ENCODE data around the gene GNG12.

DNA sequence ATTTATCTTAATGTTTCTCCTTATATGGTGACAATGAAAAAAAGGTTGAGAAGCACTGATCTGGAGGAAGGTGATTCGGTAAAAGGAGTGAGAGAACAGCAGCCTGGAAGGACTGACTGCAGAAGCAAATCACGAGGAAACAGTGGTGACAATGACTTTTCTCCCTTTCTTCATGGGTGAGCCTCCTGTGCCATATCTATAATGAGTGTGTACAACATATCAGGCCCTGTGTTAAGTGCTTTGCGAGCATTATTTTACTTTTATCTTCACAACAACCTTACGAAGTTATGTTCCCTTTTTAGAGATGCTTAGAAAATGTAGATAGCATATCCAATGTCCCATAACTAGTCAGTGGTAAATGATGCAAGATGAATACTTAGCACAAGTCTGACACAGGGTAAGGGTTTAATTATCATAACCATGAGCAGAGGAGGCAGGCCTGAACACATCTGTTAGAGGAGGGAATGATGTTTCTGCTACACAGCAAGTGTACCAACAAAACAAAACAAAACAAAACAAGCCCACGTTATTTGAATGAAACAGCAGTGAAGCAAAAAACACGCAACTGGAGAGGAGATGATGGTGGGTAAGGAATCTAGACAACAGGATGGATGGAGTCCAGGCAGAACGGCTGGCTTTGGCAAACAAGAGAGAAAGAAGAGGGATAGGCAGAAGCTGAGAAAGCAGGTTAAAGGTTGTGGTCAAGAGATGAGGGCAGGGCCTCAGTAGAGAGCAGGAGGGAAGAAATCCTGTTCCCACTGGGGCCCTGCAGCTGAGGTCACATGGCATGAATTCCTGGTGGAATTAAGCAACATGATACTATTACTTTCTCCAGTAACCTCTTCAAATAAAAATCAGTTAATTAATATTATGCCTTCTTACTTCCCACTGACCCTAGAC, 29.6 kb downstream of the GNG12 start:
- TF ChIP-seq, protein P1, sequence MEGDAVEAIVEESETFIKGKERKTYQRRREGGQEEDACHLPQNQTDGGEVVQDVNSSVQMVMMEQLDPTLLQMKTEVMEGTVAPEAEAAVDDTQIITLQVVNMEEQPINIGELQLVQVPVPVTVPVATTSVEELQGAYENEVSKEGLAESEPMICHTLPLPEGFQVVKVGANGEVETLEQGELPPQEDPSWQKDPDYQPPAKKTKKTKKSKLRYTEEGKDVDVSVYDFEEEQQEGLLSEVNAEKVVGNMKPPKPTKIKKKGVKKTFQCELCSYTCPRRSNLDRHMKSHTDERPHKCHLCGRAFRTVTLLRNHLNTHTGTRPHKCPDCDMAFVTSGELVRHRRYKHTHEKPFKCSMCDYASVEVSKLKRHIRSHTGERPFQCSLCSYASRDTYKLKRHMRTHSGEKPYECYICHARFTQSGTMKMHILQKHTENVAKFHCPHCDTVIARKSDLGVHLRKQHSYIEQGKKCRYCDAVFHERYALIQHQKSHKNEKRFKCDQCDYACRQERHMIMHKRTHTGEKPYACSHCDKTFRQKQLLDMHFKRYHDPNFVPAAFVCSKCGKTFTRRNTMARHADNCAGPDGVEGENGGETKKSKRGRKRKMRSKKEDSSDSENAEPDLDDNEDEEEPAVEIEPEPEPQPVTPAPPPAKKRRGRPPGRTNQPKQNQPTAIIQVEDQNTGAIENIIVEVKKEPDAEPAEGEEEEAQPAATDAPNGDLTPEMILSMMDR (conservative IDR thresholded peaks at IDR 0.05): no peak
- no peak for TF ChIP-seq EZH2 (IDR thresholded peaks at IDR 0.05; ENCODE audit: low read depth)

Measured in PC-9 (cell line).